SHP77 (cell line): Measurements from ENCODE around the gene PHF5A.

Source experiments
- DNase-seq, 2 experiments: peaks; one replicate each; lab custom pipeline; 2025; lab: John Stamatoyannopoulos, UW

PHF5A gene

DNA sequence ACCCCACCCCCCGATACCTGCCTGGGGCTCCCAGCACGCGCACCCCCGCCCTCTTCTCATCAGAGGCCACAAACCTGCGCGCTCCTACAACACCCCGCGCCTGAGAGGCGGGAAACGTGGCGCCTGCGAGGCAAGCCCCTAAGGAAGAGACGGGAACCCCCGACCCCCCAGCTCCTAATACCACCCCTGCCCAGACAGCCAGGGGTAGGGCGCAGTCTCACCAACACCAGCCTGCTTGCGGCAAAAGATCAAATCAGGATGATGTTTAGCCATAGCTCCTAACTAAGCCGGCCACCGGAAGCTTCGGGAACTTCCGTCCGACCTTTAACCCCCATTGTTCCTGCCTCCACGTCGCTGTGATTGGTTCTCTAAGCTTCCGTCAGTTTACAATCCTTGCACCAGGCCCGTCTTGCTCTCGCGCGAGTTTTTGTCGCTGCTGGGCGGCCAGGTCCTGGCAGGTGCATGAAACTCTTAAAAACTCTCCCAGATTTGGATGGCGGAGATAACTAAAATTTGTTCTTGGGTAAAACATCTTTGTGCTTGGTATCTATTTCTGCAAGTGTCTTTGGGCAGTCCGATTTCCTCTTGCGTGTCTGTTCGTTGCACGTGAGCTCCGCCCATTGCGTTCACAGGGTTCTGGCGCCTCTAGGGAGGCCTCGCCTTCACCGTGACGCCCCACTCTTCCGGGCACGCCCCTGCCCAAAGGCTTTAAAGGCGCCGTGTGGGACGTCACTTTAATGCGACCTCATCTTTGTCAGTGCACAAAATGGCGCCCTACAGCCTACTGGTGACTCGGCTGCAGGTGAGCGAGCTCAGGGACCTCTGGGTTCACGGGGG lies at the start of gene PHF5A, which contains the start of gene ACO2:
Gene PHF5A (minus strand): TSS at position 312 of the 837 bp plus-strand sequence. CDS start 39 bp downstream, at position 273.
Gene ACO2 (plus strand): TSS at position 737 of the 837 bp plus-strand sequence. CDS start 30 bp downstream, at position 767.
- peak; percentile 95 to 96 for DNase-seq

DNA sequence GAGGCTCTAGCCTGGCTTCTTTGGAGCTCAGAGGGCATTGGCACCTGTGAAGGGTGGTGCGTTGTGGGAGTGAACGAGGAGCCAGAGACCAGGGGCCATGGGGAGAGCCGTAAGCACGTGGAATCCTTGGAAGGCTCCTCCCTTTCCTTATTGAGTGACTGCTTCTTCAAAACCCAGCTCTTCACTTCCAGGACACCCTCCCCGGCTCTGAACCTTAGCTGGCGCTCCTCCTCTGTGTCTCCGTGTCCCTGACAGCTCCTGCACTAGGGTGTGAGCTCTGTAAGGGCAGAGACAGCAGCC lies 49.5 kb upstream of the PHF5A start:
- DNase-seq = no peak

DNA sequence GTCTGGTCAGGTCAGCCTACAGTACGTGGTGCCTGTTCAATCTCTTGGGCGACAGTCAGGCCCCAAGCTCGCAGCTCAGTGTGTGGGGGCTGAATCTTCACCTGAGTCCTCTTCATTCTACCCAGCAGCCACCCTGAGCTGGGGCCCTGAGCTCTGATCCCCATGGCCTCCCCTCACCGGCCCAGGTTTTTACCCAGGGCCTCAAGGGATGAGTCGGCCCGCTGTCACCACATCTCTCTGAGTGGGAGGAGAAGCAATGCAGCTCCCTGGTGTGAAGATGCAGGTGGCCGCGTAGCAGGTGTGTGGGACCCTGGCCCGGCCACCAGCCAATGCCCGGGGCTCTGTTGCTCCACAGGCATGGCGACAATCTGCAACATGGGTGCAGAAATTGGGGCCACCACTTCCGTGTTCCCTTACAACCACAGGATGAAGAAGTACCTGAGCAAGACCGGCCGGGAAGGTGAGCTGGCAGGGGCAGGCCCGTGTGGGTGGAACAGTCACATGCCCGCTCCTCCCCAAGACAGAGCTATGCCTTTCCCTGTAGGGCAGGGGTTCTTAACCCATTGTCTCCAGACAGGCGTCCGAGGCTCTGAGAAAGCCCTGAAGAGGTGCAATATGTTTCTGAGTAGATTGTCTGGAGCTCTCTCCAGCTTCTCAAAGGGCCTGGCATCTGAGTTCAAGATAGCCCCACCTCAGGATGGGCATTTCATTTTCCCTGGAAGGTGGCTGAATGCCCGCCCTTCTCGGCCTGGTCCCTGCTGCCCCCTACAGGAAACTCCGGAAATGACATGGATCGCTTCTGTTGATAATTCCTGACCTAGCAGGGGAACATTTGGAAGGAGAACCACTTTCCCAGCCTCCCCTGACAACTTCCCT lies 48.9 kb upstream of the PHF5A start:
- DNase-seq = peak; percentile 28 to 38

- no peak for DNase-seq
Observed at GRCh38 chr22:41516462-41516861, 48.0 kb upstream of the PHF5A start.

GRCh38 chr22:41513391-41513790 lies 44.9 kb upstream of the PHF5A start:
- no peak for DNase-seq

GRCh38 chr22:41512421-41513194 lies 44.1 kb upstream of the PHF5A start:
- no peak for DNase-seq

GRCh38 chr22:41511521-41511968 lies 43.1 kb upstream of the PHF5A start:
- DNase-seq = no peak

GRCh38 chr22:41508770-41509170 lies 40.3 kb upstream of the PHF5A start:
- no peak for DNase-seq

DNA sequence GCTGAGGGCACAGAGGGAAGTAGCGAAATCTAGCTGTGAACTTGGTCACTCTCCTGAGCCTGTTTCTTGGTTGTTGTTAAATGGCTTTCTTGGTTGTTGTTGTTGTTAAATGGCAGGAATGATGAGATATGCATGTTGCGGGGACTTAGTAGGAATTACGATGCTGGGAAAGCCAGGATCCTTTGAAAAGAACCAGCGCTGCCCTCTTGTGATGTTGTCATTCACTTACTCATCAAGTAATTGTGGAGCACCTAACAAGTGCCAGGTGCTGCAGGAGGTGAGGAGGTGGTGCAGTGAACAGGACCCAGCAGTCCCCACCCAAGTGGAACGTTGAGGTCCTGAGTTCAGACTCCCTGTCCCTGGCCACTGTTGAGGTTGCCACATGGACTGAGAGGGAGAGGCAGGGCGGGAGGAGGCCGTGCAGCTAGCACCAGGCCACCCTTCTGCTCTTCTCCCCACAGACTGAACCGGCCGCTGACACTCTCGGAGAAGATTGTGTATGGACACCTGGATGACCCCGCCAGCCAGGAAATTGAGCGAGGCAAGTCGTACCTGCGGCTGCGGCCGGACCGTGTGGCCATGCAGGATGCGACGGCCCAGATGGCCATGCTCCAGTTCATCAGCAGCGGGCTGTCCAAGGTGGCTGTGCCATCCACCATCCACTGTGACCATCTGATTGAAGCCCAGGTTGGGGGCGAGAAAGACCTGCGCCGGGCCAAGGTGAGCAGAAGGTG lies 39.0 kb upstream of the PHF5A start:
- DNase-seq = no peak

GRCh38 chr22:41505511-41506220 lies 37.2 kb upstream of the PHF5A start:
- no peak for DNase-seq

GRCh38 chr22:41504816-41505215 lies 36.3 kb upstream of the PHF5A start:
- no peak for DNase-seq

- DNase-seq = no peak
Observed at GRCh38 chr22:41504397-41504796, 35.9 kb upstream of the PHF5A start.

- peak; percentile 11 to 19 for DNase-seq
Observed at GRCh38 chr22:41501209-41501608, 32.7 kb upstream of the PHF5A start.

DNA sequence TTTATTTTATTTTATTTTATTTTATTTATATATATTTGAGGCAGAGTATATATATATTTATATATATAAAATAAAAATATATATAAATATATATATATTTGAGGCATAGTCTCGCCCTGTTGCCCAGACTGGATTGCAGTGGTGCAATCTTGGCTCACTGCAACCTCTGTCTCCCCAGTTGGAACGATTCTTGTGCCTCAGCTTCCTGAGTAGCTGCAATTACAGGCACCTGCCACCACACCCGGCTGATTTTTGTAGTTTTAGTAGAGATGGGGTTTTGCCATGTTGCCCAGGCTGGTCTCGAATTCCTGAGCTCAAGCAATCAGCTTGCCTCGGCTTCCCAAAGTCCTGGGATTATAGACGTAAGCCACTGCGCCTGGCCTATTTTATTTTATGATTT lies 31.8 kb upstream of the PHF5A start:
- no peak for DNase-seq

- DNase-seq = no peak
Observed at GRCh38 chr22:41499624-41500280, 31.3 kb upstream of the PHF5A start.

GRCh38 chr22:41498303-41498835 lies 29.9 kb upstream of the PHF5A start:
- DNase-seq = no peak

GRCh38 chr22:41491374-41492100 lies 23.0 kb upstream of the PHF5A start:
- no peak for DNase-seq

DNA sequence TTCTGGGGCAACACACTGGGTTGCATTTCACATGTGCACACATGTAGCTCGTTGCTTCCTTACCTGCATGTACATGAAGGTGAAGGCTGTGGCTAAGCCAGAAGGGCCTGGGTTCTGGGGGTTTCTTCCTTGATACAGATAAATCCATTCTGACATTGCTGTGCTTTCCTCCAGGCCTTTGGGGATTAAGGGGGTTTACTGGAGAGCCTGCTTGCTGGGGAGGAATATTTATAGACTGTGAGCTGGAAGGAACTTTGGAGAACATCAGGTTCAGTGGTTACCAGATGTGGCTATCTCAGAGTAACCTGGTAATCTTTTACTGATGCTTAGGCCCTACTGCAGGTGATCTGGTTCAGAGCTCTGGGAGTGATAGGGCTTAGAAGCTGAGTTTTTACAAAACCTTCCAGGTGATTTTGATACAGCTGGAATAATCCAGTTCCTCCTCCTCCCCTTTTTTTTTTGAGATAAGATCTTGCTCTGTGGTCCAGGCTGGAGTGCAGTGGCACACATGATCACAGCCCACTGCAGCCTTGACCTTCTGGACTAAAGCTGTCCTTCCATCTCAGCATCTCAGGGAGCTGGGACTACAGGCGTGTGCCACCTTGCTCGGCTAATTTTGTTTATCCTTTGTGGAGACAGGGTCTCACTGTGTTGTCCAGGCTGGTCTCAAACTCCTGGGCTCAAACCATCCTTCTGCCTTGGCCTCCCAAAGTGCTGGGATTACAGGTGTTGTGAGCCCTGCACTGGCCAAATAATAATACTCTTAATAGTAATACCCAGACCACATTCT lies 20.3 kb upstream of the PHF5A start:
- no peak for DNase-seq
